PC-9 (cell line): ENCODE measurements around the gene AGBL4. TPM values are rescaled to one million over a fixed set of nuclear protein-coding genes. Genes with fewer than 3 reads are reported as not detected.

Experiments
- BruUV-seq: library from RNA; stranded (reverse); fragments of 400-500 nt; replicated peaks from 2 replicates; lab custom pipeline; 2021; lab: Mats Ljungman, UMichigan
- CTCF ChIA-PET: fragments of 300-600 bp; sonication (Branson Sonifier 250); formaldehyde crosslinking; loops from one replicate; lab custom pipeline; 2022; ENCODE audit warnings: antibody characterized with exemption; lab: Charles Lee
- POLR2A ChIA-PET: fragments of 300-600 bp; sonication (Branson Sonifier 250); formaldehyde crosslinking; loops from one replicate; lab custom pipeline; 2022; ENCODE audit warnings: antibody characterized with exemption; ENCODE audit not compliant: unreplicated experiment; lab: Charles Lee
- DNase-seq, 2 experiments: peaks; one replicate each; pipeline versions ENCODE4 v3.0.0 to v3.0.0-alpha.2; 2015 to 2022; ENCODE audit warnings: mixed read lengths in 1 of 2
- H2AFZ ChIP-seq: fragments of 200-600 bp; sonication (generic); 2 replicates; pipeline ENCODE4 v1.8.1; 2017; ENCODE audit warnings: antibody characterized with exemption
- H3F3A ChIP-seq: fragments of 200-600 bp; sonication (generic); 2 replicates; pipeline ENCODE4 v1.8.1; 2017; ENCODE audit warnings: antibody characterized with exemption, mild to moderate bottlenecking, low read depth; ENCODE audit not compliant: insufficient read depth
- H3K27ac ChIP-seq: fragments of 200-600 bp; sonication (generic); 2 replicates; pipeline ENCODE4 v1.6.1; 2016; ENCODE audit warnings: mixed run types
- H3K27me3 ChIP-seq: fragments of 200-600 bp; sonication (generic); 2 replicates; pipeline ENCODE4 v1.6.1; 2016; ENCODE audit warnings: low read depth, mixed run types; ENCODE audit not compliant: insufficient read depth
- H3K36me3 ChIP-seq: fragments of 200-600 bp; sonication (generic); 2 replicates; pipeline ENCODE4 v1.6.1; 2016; ENCODE audit warnings: low read depth, mixed run types
- H3K4me1 ChIP-seq: fragments of 200-600 bp; sonication (generic); replicated peaks from 2 replicates; pipeline ENCODE4 v1.6.1; 2016; ENCODE audit warnings: mixed run types; ENCODE audit not compliant: insufficient read depth
- H3K4me2 ChIP-seq: fragments of 200-600 bp; sonication (generic); 2 replicates; pipeline ENCODE4 v1.6.1; 2017; ENCODE audit warnings: mixed run types
- H3K4me3 ChIP-seq: fragments of 200-600 bp; sonication (generic); 2 replicates; pipeline ENCODE4 v1.6.1; 2016; ENCODE audit warnings: mixed run types
- H3K79me2 ChIP-seq: fragments of 200-600 bp; sonication (generic); 2 replicates; pipeline ENCODE4 v1.6.1; 2017; ENCODE audit warnings: low read depth, mixed run types
- H3K9me2 ChIP-seq: fragments of 200-600 bp; sonication (generic); 2 replicates; pipeline ENCODE4 v1.8.1; 2017; ENCODE audit warnings: mild to moderate bottlenecking; ENCODE audit not compliant: insufficient read depth
- H3K9me3 ChIP-seq: fragments of 200-600 bp; sonication (generic); 2 replicates; pipeline ENCODE4 v1.8.1; 2016; ENCODE audit warnings: low read depth; ENCODE audit not compliant: insufficient read depth
- H4K20me1 ChIP-seq: fragments of 200-600 bp; sonication (generic); 2 replicates; pipeline ENCODE4 v1.8.1; 2017; ENCODE audit not compliant: insufficient read depth
- EZH2 ChIP-seq: fragments of 200-600 bp; sonication (generic); IDR thresholded peaks from 2 replicates; pipeline ENCODE4 v1.8.0; 2017; ENCODE audit warnings: antibody characterized with exemption, low read depth
- intact Hi-C: fragments of 100-400 bp; cut with micrococcal nuclease; formaldehyde crosslinking; loops from one replicate; pipeline ENCODE4 v1.10.0; 2022; ENCODE audit not compliant: unreplicated experiment
- total RNA-seq: library from RNA; stranded (reverse); gene quantifications from 2 replicates; pipeline ENCODE4 v1.2.3, GENCODE V29; 2021
- TF ChIP-seq, protein P1 (sequence below): fragments of 200-600 bp; sonication (generic); conservative IDR thresholded peaks from 2 replicates; pipeline ENCODE4 v1.6.1; 2017; ENCODE audit warnings: mixed run types, antibody characterized with exemption, mild to moderate bottlenecking, moderate library complexity

The AGBL4 gene
- total RNA-seq, 1 experiment from 2014 or later = not detected

- no TSS peak for BruUV-seq
- POLR2A ChIA-PET = no interaction called here
- CTCF ChIA-PET = no interaction called here
These were observed 1432.6 kb downstream of the AGBL4 start for GRCh38 chr1:48591181-48591580.

DNA sequence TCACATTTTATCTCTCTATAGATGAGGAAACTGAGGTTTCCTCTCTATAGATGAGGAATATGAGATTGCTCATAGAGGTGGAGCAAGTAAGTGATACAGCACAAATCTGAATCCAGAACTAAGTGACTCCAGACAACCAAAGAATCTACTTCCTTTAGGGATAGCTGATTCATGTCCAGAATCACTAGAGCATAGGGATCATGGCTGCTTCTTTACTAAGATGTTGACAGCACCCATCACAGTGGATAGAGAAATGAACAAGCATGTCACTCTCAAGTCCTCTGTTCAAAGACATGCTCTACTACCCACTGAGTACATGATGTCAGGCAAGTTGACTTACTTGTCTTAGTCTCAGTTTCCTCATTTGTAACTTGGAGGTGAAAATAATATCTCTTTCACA lies 1435.7 kb downstream of the AGBL4 start:
- Histone ChIP-seq H4K20me1 (no peaks in the 10 kb centered on the region; the same call in 1 of the 2 replicates), H3K79me2 (no peaks in the 10 kb centered on the region), H3K4me1 (no peaks in the 10 kb centered on the region), H3K27me3 (peaks cover 5% of the 10 kb centered on the region; the same call in 1 of the 2 replicates), H3K27ac (no peak overlapping the region), H3F3A (no peaks in the 10 kb centered on the region), H3K9me2 (no peaks in the 10 kb centered on the region), H3K4me3 (no peak overlapping the region), H3K4me2 (no peak overlapping the region), H3K36me3 (no peaks in the 10 kb centered on the region), H2AFZ (no peak overlapping the region), H3K9me3 (no peaks in the 10 kb centered on the region)
- BruUV-seq = no TSS peak
- CTCF ChIA-PET = no interaction called here
- intact Hi-C loops = no loop called here
- TF ChIP-seq, protein P1, sequence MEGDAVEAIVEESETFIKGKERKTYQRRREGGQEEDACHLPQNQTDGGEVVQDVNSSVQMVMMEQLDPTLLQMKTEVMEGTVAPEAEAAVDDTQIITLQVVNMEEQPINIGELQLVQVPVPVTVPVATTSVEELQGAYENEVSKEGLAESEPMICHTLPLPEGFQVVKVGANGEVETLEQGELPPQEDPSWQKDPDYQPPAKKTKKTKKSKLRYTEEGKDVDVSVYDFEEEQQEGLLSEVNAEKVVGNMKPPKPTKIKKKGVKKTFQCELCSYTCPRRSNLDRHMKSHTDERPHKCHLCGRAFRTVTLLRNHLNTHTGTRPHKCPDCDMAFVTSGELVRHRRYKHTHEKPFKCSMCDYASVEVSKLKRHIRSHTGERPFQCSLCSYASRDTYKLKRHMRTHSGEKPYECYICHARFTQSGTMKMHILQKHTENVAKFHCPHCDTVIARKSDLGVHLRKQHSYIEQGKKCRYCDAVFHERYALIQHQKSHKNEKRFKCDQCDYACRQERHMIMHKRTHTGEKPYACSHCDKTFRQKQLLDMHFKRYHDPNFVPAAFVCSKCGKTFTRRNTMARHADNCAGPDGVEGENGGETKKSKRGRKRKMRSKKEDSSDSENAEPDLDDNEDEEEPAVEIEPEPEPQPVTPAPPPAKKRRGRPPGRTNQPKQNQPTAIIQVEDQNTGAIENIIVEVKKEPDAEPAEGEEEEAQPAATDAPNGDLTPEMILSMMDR = no peak
- TF ChIP-seq EZH2 = no peak
- DNase-seq = no peak
- POLR2A ChIA-PET = no interaction called here

More at GRCh38 chr1:48591181-48591580, 1432.6 kb downstream of the AGBL4 start:
- H3K4me3 ChIP-seq = no peak overlapping the region
- H3F3A ChIP-seq = no peaks in the 10 kb centered on the region
- no peak overlapping the region for H3K27ac ChIP-seq
- no peak overlapping the region for H3K4me2 ChIP-seq
- H3K36me3 ChIP-seq = no peaks in the 10 kb centered on the region
- no peaks in the 10 kb centered on the region for H3K9me2 ChIP-seq
- TF ChIP-seq, protein P1 = no peak
- no peak for TF ChIP-seq EZH2
- intact Hi-C loops = no loop called here
- H3K4me1 ChIP-seq = no peaks in the 10 kb centered on the region
- DNase-seq = no peak
- H3K9me3 ChIP-seq = no peaks in the 10 kb centered on the region
- H3K79me2 ChIP-seq = no peaks in the 10 kb centered on the region
- H2AFZ ChIP-seq = no peak overlapping the region
- peaks cover 11% of the 10 kb centered on the region; the same call in 1 of the 2 replicates for H3K27me3 ChIP-seq
- H4K20me1 ChIP-seq = no peaks in the 10 kb centered on the region

GRCh38 chr1:48582408-48582807 lies 1441.3 kb downstream of the AGBL4 start:
- H3K4me3 ChIP-seq = no peak overlapping the region
- H3K27ac ChIP-seq = no peak overlapping the region
- no peaks in the 10 kb centered on the region for H3K9me3 ChIP-seq
- no peak overlapping the region for H3K4me2 ChIP-seq
- intact Hi-C loops = no loop called here
- no peaks in the 10 kb centered on the region; the same call in 1 of the 2 replicates for H4K20me1 ChIP-seq
- no peaks in the 10 kb centered on the region for H3K4me1 ChIP-seq
- no peaks in the 10 kb centered on the region for H3F3A ChIP-seq
- H3K79me2 ChIP-seq = no peaks in the 10 kb centered on the region
- ChIA-PET POLR2A (no interaction called here), CTCF (no interaction called here)
- no peak overlapping the region for H2AFZ ChIP-seq
- H3K27me3 ChIP-seq = peaks cover 5% of the 10 kb centered on the region; the same call in 1 of the 2 replicates
- TF ChIP-seq EZH2 = no peak
- TF ChIP-seq, protein P1 = no peak
- H3K36me3 ChIP-seq = no peaks in the 10 kb centered on the region
- no peaks in the 10 kb centered on the region for H3K9me2 ChIP-seq
- no TSS peak for BruUV-seq
- no peak for DNase-seq
